Measurements from ENCODE around the gene SLC16A14. TPM values are rescaled to one million over a fixed set of nuclear protein-coding genes. Genes with fewer than 3 reads are reported as not detected.

Gene SLC16A14
- total RNA-seq, 1 experiment from 2014 or later = not detected

- DNase-seq (ENCODE audit: low read depth) = no peak
These were observed 25.7 kb downstream of the SLC16A14 start for GRCh38 chr2:230043025-230043424.

DNA sequence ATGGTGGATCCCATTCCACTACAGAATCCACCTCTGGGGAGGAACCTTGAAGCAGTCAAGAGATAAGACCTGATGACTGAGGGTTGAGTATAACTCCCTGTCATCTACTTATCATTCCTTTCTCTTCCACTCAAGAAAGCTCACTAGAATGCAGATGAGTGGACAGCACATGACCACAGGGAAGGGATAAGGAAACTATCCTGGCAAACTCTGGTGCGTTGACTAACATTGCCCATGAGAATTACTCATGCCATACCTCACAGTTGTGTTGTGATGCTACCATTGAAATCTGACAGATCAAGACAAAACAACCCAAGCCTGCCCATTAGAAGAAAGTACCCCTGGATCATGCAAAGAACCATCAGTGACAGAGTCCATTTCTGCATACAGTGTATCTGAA, 26.5 kb downstream of the SLC16A14 start:
- peak; percentile 34 for DNase-seq (ENCODE audit: low read depth)

DNA sequence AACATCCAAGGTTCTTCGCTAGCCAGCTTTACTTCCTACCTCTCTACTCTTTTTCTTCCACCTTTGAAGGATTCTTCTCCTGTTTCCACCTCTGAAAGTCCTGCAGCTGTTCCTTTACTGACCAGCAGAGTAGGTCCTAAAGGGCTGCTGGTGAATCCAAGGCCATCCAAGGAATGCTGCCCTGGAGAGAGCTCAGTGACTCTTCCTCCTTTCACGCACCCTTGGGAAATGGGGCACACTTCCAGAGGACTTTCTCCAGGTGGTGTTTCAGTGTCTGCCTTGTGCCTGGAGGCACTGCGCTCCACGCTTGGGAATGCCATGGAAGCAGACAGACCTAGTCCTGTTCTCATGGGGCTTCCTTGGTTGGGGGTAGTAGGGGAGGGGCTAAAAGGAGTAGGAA, 45.4 kb downstream of the SLC16A14 start:
- DNase-seq (ENCODE audit: low read depth) = no peak

DNA sequence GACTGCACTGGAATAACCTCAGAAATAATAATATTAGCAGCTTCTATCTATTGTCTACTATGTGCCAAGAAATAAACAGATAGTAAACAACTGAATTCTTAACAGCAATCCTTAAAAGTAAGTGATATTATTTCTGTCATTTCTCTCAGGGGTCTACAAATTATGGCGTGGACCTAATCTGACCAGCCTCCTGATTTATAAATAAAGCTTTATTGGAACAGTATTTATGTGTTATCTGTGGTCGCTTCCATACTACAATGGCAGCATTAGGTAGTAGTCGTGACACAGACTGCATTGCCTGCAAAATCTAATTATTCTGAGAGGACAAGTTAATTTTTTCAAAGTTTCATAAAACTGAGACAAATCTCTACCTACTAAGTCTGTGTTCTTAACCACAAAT, 49.0 kb downstream of the SLC16A14 start:
- DNase-seq (ENCODE audit: low read depth) = no peak

DNA sequence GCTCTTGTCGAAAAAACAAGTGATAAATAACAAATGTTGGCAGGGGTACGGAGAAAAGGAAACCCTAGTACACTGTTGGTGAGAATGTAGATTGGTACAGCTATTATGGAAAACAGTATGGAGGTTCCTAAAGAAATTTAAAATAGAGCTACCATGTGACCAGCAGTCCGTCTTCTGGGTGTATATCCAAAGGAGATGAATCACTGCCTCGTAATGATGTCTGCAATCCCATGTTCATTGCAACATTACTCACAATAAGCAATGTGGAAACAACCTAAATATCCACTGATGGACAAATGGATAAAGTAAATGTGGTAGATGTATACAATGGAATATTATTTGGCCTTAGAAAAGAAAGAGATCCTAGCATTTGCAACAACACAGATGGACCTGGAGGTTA, 50.6 kb downstream of the SLC16A14 start:
- peak; percentile 52 for DNase-seq (ENCODE audit: low read depth)

- no peak for DNase-seq (ENCODE audit: low read depth)
These were observed 51.9 kb downstream of the SLC16A14 start for GRCh38 chr2:230016844-230017243.

GRCh38 chr2:230012267-230012884, 56.3 kb downstream of the SLC16A14 start:
- no peak for DNase-seq (ENCODE audit: low read depth)

- DNase-seq (ENCODE audit: low read depth) = no peak
These were observed 57.1 kb downstream of the SLC16A14 start for GRCh38 chr2:230011617-230012016.

DNA sequence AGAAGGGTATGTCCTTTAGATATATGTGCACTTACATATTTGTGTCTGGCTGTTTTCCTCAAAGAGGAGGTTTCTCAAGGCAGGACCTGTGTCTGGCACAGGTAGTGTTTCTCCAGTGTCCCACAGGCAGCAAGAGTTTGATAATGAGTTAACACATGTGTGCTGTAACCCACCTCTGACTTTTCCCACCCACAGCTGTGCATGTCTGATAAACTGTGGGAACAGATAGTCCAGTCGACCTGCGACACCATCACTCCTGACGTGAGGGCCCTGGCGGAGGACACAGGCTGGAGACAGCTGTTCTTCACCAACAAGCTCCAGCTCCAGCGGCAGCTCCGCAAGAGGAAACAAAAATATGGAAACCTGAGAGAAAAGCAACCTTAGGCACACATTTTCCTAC, 58.2 kb downstream of the SLC16A14 start:
- DNase-seq (ENCODE audit: low read depth) = no peak

DNA sequence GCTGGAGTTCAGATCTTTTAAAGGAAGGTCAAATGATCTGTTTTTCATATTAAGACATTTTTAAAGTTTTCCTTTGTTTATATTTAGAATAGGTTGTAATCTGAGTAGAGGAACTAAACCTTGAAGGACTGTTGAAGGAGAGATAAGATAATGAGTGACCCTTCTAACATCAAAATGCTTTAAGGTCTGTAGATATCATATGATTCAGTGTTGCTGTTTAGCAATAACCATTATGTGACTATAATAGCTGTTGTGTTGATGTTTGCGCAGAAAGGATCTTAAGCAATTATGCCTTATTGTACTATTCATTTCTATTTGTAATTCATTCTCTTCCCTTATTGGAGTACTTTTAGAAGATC, 60.0 kb downstream of the SLC16A14 start:
- DNase-seq (ENCODE audit: low read depth) = no peak

- DNase-seq (ENCODE audit: low read depth) = peak; percentile 63
These were observed 60.6 kb downstream of the SLC16A14 start for GRCh38 chr2:230007931-230008707.

DNA sequence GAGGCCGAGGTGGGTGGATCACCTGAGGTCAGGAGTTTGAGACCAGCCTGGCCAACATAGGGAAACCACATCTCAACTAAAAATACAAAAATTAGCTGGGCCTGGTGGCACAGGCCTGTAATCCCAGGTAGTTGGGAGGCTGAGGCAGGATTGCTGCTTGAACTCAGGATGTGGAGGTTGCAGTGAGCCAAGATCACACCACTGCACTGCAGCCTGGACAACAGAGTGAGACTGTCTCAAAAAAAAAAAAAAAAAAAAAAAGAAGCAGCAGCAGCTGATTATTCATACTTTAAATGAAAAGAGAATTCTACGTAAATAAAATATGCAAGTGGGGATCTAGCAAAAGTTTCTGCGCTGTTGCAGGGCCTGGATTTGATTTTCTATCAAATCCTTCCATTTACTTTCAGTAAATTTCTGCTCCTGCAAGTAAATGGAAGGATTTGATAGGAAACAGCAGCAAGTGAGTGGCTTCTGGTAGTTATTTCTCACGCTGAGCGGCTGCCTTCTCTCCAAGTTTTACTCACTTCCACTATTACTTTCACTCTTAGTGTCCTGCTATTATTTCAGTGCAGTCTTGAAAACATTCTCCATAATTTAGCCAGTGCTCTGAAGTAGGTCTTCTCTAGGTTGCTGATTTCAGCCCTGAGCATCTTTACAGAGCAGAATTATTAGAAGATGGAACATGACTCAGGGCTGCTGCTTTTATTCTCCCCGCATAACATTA, 68.4 kb downstream of the SLC16A14 start:
- no peak for DNase-seq (ENCODE audit: low read depth)

DNA sequence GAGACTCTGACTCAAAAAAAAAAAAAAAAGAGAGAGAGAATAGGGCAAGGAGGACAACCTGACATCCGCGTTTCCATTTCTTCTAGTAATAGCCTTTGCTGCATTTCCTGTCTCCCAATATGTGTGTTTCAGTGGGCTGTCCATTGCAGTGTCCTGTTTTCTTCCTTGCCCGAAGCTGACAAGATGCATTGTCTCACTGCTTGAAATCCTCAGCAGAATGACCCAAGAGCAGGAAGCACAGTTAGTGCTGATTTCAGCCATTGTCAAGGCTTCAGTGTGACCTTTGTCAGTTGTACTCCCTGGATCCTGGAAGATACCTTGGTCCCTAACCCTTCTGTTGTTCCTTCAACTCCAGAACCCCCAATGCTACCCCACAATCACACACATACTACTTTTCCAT, 71.2 kb downstream of the SLC16A14 start:
- no peak for DNase-seq (ENCODE audit: low read depth)

DNA sequence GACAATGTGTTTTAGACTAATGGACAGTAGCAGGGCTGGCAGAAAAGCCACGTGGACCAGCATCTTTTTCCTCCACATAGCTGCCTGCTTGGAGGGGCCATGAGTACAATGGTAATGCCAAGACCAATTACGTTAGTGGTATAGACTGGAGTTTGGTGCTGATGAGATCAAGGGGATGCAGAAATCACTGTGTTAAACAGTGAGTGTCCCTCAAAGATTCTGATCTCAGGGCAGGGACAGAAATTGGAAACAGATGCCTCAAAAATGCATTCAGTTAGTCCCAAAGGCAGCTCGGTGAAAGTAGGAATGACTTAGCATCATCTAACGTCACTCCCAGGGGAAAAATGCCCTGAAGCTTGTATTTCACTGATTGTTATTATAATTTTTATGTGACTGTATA, 72.4 kb downstream of the SLC16A14 start:
- DNase-seq (ENCODE audit: low read depth) = no peak

DNA sequence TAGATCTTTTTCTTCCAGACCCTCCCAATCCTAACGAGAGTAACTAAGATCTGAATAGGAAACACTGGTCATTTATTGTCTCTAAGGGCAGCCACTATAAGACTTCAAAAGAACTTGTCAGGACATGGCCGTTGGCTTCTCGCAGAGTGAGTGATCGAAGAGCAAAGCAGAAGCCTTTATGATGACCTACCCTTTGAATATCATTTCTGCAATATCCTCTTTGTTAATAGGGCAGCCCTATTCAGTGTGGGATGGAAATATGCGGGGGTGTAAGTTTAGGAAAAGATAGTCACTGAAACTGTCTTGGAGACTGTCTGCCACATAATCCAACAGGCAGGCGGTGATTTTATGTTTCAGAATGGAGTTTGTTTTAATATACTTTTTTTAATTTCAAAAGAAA, 75.5 kb downstream of the SLC16A14 start:
- no peak for DNase-seq (ENCODE audit: low read depth)

Small RNA genes lying within 50 kb of the gene (small RNA-seq; reads per million reads assigned to genes)
- gene RNY4P19 = not detected

Other genes starting within 250 kb of the SLC16A14 start
- 149 and 179 TPM in 2 replicates for gene TRIP12, start 146.9 kb downstream of the SLC16A14 start, total RNA-seq (2014; rRNA removed; shearing (Covaris generic))
- gene FBXO36, start 146.4 kb downstream of the SLC16A14 start, total RNA-seq (2014; rRNA removed; shearing (Covaris generic)) = 0.42 and 0.43 TPM in 2 replicates
- 12.4 and 15.1 TPM in 2 replicates for gene SP110, start 151.1 kb upstream of the SLC16A14 start, total RNA-seq (2014; rRNA removed; shearing (Covaris generic))
- 6.9 and 9.3 TPM in 2 replicates for gene SP140, start 156.8 kb upstream of the SLC16A14 start, total RNA-seq (2014; rRNA removed; shearing (Covaris generic))

All from HT1080 (cell line).